ENCODE results near the gene WDR7.

DNA sequence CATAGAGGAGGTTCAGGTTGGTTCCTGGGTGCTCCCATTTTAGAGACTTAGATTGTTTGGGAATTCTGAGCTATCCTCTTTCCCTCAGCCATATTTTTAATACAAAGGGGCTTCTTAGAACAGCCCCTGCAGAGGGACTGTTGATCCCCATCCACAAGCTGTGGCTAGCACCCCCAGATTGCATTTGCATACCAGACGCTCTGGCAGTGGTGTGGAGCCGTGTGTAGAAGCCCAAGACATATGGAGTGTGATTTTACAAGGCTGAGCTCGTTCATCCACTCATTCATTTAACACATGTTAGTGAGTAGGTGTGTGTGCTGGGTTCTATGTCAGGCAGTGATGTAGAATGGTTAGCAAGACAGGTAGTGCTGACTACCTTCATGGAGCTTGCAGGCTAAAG lies 329.0 kb downstream of the WDR7 start:
- TF ChIP-seq CTCF (IDR thresholded peaks at IDR 0.05) (no peak), POLR2A (IDR thresholded peaks at IDR 0.05) (no peak)
